UCSD-AML1 (cell line): ENCODE results near the gene BCAS3.
"Not testable (repeated sequence)": the region's sequence is repeated elsewhere in the genome, so short reads cannot be mapped to it uniquely, and the experiment has no call there.

Experiments
- DNase-seq: peaks from one replicate; lab custom pipeline; 2025; ENCODE audit not compliant: unreplicated experiment; lab: John Stamatoyannopoulos, UW

Gene BCAS3

GRCh38 chr17:60989379-60989778 is 311.7 kb downstream of the BCAS3 start:
- DNase-seq: no peak

- no peak for DNase-seq
Observed at GRCh38 chr17:60989846-60990245, 312.2 kb downstream of the BCAS3 start.

DNA sequence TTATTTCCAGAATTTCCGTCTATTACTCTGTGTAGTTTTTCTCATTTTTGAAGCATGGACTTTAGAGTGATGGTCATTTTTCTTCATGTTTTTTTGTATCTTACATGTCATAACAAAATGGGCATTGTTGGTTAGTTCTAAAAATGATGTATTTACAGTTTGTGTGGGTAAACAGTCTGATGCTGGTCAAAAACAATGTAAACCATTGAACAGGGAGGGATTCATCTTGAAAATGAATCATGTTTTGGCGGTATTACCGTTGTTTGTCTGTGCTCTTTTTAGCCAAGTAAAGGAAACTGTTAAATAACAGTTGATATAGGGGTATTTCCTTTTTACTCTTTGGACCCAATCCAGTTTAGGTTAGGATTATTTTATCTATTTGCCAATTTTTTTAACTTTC is 315.8 kb downstream of the BCAS3 start:
- DNase-seq: no peak

DNA sequence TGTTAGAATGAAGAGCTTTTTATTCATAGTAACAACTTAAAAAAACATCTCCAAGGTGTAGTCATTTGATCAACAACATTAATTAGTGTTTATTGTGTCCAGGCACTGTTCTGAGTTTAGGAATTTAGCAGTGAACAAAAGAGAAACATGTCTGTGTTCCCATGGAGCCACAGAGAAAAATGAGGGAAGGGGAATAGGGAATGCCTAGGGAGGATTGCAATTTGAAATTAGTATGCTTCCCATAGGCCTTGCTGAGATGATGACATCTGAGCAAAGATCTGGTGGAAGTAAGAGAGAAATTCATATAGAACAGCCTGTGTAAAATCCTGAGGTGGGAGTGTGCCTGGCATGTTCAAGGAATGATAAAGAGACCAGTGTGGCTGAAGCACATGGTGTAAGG is 318.0 kb downstream of the BCAS3 start:
- no peak for DNase-seq

DNA sequence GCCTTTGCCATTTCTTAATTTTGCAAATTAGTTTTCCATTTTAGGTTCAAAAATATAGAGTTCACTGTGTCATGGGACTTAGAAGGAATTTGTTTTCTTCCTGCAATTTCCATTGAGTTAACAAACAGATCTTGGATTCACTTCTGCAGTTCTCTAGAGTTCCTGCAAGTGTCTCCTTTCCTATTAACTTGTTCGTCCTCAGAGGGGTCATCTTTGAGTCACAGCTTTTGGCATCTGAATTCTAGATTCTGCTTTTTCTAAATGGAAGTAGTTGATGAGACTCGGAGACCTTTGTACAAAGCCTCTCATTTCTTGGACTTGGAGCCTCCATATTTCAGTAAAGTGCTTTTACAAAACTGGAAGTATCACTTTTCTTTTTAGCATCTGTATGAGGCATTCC is 323.3 kb downstream of the BCAS3 start:
- DNase-seq: no peak

- no peak for DNase-seq
Observed at GRCh38 chr17:61002316-61002736, 324.7 kb downstream of the BCAS3 start.

DNA sequence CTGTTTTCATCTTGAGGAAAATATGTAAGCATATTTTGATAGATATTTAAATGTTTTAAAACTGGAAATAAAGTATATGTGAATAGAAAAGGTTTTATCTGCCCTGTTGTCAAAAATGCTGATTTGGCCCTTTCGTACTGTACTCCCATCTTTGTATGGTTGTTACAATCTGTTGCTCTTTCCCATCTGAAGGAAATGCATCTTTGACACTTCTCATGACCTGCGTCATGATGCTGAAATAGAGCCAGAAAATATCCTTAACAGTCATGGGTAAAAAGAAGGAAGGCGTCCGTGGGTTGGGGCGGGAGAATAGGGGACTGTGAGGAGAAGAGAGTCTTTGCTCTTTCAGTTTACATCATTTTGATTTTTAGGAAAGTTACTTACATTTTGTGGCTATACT is 327.7 kb downstream of the BCAS3 start:
- no peak for DNase-seq

DNA sequence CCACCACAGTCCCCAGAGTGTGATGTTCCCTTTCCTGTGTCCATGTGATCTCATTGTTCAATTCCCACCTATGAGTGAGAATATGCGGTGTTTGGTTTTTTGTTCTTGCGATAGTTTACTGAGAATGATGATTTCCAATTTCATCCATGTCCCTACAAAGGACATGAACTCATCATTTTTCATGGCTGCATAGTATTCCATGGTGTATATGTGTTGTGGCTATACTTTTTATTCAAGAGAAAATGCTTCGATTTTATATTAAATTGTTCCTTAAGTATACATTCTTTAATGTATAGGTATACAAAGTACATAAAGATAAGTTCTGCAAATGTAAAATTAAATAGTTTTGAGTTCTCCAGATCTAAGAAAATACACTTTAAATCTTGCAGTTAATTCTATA is 328.3 kb downstream of the BCAS3 start:
- not testable (repeated sequence) for DNase-seq

DNA sequence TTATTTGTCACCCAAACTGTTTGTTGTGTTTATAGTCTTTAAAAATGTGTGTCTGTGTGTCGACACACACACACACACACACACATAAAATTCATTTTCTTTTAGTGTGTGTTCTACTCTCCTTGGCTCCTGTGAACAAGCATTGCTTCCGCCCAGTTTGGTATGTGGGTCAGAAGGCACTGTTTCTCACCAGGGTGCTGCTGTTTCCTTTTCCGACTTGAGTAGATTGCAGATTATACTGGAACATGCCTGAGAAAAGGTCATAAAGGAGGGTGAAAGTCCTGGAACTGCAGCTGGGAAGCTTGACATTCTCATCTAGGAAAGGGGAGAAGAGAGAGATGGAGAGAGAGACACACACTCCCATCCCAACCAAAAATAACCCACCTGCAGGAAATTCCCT is 330.3 kb downstream of the BCAS3 start:
- DNase-seq: no peak

DNA sequence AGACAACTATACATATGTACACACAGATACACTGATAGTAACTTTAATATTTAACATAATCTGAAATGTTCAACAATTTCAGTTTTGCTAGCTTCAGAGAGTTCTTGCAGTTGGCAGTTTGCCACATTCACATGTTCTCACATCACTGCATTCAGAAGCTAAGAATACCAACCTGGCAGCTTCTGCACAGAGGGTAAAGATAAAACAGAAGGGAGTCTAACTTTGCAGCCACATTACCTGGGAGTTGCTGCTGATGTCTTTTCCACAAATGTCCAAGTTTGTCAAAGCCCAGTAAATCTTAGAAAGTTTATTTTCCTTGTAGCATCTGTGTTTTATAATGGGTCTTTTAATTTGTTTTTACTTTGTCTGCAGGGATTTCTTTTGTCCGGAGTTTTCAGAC is 332.0 kb downstream of the BCAS3 start:
- no peak for DNase-seq

GRCh38 chr17:61010661-61011170 is 333.1 kb downstream of the BCAS3 start:
- no peak for DNase-seq

GRCh38 chr17:61011251-61011650 is 333.6 kb downstream of the BCAS3 start:
- no peak for DNase-seq

DNA sequence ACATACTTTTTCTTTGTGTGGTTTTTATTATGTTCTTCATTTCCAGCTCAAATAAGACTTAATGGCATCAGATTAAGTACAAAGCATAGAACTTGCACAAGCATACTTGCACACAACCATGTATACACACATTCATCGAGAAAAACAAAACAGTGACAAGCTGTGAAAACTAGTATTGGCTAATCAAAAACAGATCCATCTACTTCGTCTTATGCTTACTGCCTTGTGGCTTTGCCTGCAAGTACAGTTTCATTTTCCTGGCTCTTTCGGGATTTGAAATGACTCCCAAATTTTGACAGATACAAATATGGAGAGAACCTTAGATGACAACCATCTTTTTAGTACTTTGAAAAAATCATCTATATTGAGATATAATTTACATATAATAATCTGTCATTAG is 338.3 kb downstream of the BCAS3 start:
- no peak for DNase-seq

- no peak for DNase-seq
Observed at GRCh38 chr17:61017317-61018006, 339.8 kb downstream of the BCAS3 start.

DNA sequence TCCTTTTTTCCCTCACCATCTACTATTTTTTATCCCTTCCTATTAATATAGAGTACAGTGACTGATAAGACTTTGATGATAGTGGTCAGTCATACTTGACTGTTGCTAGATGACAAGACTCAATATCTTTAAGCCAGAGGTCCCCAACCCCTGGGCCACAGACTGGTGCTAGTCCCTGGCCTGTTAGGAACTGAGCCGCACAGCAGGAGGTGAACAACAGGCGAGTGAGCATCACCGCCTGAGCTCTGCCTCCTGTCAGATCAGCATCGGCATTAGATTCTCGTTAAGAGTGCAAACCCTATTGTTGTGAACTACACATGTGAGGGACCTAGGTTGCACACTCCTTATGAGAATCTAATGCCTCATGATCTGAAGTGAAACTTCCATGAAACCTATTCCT is 341.3 kb downstream of the BCAS3 start:
- DNase-seq: no peak

DNA sequence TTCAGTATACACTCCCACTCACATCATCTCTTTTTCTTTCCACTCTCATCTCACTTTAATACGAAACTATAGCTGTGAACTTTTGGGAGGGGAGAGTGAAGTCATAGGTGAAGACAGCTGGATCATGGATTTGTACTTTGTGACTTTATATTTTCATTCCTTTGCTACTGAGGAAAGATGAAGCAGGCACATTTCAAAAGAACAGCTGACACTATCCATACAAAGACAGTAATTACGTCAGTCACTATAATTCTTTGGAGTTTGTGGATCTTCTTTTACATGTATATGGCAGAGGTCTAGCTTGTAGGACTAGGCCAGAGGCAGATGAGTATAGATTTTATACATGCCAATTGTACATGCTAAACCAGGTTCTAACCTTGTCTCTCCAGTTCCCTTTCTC is 346.3 kb downstream of the BCAS3 start:
- DNase-seq: no peak

- no peak for DNase-seq
Observed at GRCh38 chr17:61026818-61027217, 349.2 kb downstream of the BCAS3 start.

DNA sequence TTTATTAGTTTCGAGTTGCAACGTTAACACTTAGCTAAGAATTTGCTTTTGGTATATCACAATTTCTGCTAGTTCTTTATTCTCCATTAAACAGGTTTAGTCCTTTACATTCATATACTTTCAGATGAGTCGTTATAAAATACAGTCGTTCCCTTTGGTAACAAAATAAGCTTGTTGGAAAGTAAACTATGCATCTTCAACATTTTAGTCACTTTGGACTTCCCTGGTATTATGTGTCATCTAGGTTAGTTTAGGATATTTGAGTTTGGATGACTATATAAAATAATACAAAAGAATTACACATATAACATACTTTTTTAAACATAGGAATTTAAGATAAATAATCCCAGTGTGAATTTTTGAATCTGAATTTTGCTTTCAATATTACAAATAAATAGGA is 351.5 kb downstream of the BCAS3 start:
- no peak for DNase-seq

DNA sequence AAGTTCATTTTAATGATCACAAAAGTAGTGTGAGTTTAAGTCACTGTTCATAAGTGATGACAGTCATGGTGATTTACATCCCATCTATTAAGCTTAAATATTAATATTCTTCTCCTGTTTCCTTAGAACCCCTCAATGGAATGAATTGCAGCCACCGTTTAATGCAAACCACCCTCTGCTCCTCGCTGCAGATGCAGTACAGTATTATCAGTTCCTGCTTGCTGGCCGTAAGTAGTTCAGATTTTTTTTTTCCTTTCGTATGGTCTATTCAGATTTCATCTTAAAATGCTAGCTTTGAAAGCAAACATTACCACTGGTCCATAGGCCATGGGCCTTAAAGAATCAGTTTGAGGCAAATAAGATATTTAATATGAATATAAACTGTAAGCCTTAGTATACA is 363.0 kb downstream of the BCAS3 start:
- no peak for DNase-seq

GRCh38 chr17:61042348-61042747 is 364.7 kb downstream of the BCAS3 start:
- not testable (repeated sequence) for DNase-seq

- DNase-seq: no peak
Observed at GRCh38 chr17:61047515-61047914, 369.9 kb downstream of the BCAS3 start.

DNA sequence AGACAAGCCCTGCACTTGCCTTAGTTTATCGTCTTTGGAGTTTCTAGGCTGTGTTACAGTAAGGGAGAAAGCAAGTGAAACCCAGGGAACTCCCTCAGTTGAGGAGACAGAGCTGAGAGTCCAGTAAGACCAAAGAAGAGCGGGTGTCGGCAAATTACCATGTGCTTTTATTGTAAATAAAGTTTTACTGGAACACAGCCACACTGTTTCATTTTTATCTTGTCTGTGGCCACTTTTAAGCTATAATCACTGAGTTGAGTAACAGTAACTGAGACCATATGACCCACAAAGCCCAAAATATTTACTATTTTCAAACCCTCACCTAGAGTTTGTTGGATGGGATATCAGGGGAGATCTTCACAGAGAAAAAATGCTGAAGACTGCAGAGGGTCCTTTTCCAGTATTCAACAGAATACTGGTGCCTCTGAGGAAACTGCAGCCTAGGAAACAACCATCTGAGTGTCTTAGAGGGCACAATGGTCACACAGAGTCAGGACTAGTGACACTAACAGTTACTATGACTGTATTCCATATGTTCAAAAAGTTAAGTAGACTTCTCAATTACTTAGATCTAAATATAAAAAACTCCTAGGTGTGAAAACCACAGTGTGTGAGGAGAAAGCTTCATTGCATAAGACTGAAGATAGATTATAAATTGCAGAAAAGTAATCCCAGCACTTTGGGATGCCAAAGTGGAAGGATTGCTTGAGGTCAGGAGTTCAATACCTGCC is 370.9 kb downstream of the BCAS3 start:
- DNase-seq: no peak

DNA sequence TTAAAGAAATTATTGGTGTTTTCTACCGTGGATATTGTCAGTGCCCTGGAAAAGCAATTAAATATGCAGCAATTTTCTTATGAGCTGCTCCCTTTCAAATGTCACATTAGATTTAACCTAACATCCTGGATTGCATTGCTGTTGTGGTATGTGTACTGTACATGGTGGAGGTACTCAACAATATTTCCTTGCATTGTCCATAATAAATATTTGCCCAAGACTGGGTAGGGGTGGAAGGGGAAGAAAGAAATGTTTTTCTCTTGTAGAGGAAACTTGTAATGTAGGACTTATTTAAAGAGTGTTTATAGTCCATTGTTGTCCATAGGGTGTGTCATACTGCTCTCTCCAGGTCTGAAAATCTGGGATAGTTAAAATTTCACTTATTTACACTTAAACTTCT is 375.8 kb downstream of the BCAS3 start:
- no peak for DNase-seq
